GM18499 (cell line): ENCODE data around the gene ZP3.
"Not testable (repeated sequence)": the region's sequence is repeated elsewhere in the genome, so short reads cannot be mapped to it uniquely, and the experiment has no call there.

ENCODE experiments used
- ATAC-seq: cut with Tn5 transposase; IDR thresholded peaks from one replicate; pipeline ENCODE4 v1.9.1; 2021; ENCODE audit warnings: moderate number of reproducible peaks; ENCODE audit not compliant: insufficient read depth, unreplicated experiment

The ZP3 gene

GRCh38 chr7:76424413-76425111 is at the start of gene ZP3:
TSS of gene ZP3 (plus strand) at chr7:76424950. CDS start at chr7:76424965, 15 bp downstream.
- ATAC-seq: no peak

- no peak for ATAC-seq
These were observed 49.5 kb upstream of the ZP3 start for GRCh38 chr7:76375251-76375650.

GRCh38 chr7:76377186-76377918 is 47.4 kb upstream of the ZP3 start:
- ATAC-seq: no peak

- ATAC-seq: no peak
These were observed 44.2 kb upstream of the ZP3 start for GRCh38 chr7:76380623-76380966.

GRCh38 chr7:76381814-76382213 is 42.9 kb upstream of the ZP3 start:
- no peak for ATAC-seq

- no peak for ATAC-seq
These were observed 41.4 kb upstream of the ZP3 start for GRCh38 chr7:76383089-76383944.

GRCh38 chr7:76386691-76387260 is 38.0 kb upstream of the ZP3 start:
- no peak for ATAC-seq

- ATAC-seq: not testable (repeated sequence)
These were observed 37.0 kb upstream of the ZP3 start for GRCh38 chr7:76387789-76388188.

- no peak for ATAC-seq
These were observed 34.7 kb upstream of the ZP3 start for GRCh38 chr7:76390092-76390491.

GRCh38 chr7:76392531-76393115 is 32.1 kb upstream of the ZP3 start:
- no peak for ATAC-seq

- ATAC-seq: peak; percentile 71
These were observed 31.4 kb upstream of the ZP3 start for GRCh38 chr7:76393116-76394031.

- ATAC-seq: no peak
These were observed 29.8 kb upstream of the ZP3 start for GRCh38 chr7:76394957-76395356.

GRCh38 chr7:76395605-76395964 is 29.2 kb upstream of the ZP3 start:
- not testable (repeated sequence) for ATAC-seq

GRCh38 chr7:76395965-76396726 is 28.6 kb upstream of the ZP3 start:
- ATAC-seq: no peak

- no peak for ATAC-seq
These were observed 27.9 kb upstream of the ZP3 start for GRCh38 chr7:76396864-76397263.

- ATAC-seq: no peak
These were observed 27.2 kb upstream of the ZP3 start for GRCh38 chr7:76397409-76398183.

GRCh38 chr7:76400248-76400647 is 24.5 kb upstream of the ZP3 start:
- no peak for ATAC-seq

GRCh38 chr7:76403097-76403496 is 21.7 kb upstream of the ZP3 start:
- not testable (repeated sequence) for ATAC-seq
